Umbilical cord (tissue), 2 donors: ENCODE data around the gene TPRX1. TPM values are rescaled to one million over a fixed set of nuclear protein-coding genes. Genes with fewer than 3 reads are reported as not detected.
"Not testable (repeated sequence)": the region's sequence is repeated elsewhere in the genome, so short reads cannot be mapped to it uniquely, and the experiment has no call there.

Source experiments
- DNase-seq: peaks from one replicate; pipeline ENCODE4 v3.0.0-alpha.2; 2015; ENCODE audit warnings: low spot score
- total RNA-seq: library from RNA; depleted of rRNA; stranded (reverse); fragments of >200 nt; gene quantifications from one replicate; pipeline ENCODE4 v1.2.3, GENCODE V29; 2014; ENCODE audit warnings: low replicate concordance; ENCODE audit not compliant: insufficient read depth

The TPRX1 gene
- not detected for total RNA-seq

GRCh38 chr19:47804451-47804850, at the start of gene TPRX1:
Gene TPRX1 (minus strand): TSS chr19:47804551. CDS start chr19:47804539, 12 bp downstream.
- not testable (repeated sequence) for DNase-seq

- no peak for DNase-seq
Measured at GRCh38 chr19:47853003-47853402, 48.7 kb upstream of the TPRX1 start.

- DNase-seq = no peak
Measured at GRCh38 chr19:47848823-47849473, 44.6 kb upstream of the TPRX1 start.

GRCh38 chr19:47848425-47848822, 44.1 kb upstream of the TPRX1 start:
- no peak for DNase-seq

GRCh38 chr19:47842941-47843340, 38.6 kb upstream of the TPRX1 start:
- DNase-seq = no peak

- DNase-seq = no peak
Measured at GRCh38 chr19:47839913-47840312, 35.6 kb upstream of the TPRX1 start.

GRCh38 chr19:47839411-47839810, 35.1 kb upstream of the TPRX1 start:
- DNase-seq = no peak

GRCh38 chr19:47836038-47836437, 31.7 kb upstream of the TPRX1 start:
- DNase-seq = no peak

GRCh38 chr19:47832723-47833122, 28.4 kb upstream of the TPRX1 start:
- DNase-seq = no peak

GRCh38 chr19:47826800-47827199, 22.4 kb upstream of the TPRX1 start:
- DNase-seq = no peak

- no peak for DNase-seq
Measured at GRCh38 chr19:47824396-47824795, 20.0 kb upstream of the TPRX1 start.

- no peak for DNase-seq
Measured at GRCh38 chr19:47821460-47822020, 17.2 kb upstream of the TPRX1 start, which contains the start of gene CRX. Gene CRX (plus strand): TSS chr19:47821937. CDS start chr19:47834444, 12,507 bp downstream.

- no peak for DNase-seq
Measured at GRCh38 chr19:47820410-47820809, 16.1 kb upstream of the TPRX1 start.

- no peak for DNase-seq
Measured at GRCh38 chr19:47819858-47820257, 15.5 kb upstream of the TPRX1 start.

GRCh38 chr19:47818221-47818620, 13.9 kb upstream of the TPRX1 start:
- DNase-seq = not testable (repeated sequence)

GRCh38 chr19:47816270-47816669, 11.9 kb upstream of the TPRX1 start:
- not testable (repeated sequence) for DNase-seq

- no peak for DNase-seq
Measured at GRCh38 chr19:47813995-47814328, 9.6 kb upstream of the TPRX1 start.

GRCh38 chr19:47813304-47813994, 9.1 kb upstream of the TPRX1 start:
- peak; percentile 55 for DNase-seq

- DNase-seq = no peak
Measured at GRCh38 chr19:47806435-47806834, 2.1 kb upstream of the TPRX1 start.

- DNase-seq = no peak
Measured at GRCh38 chr19:47805313-47805712, 962 bp upstream of the TPRX1 start.

- DNase-seq = not testable (repeated sequence)
Measured at GRCh38 chr19:47803671-47804070, 680 bp downstream of the TPRX1 start.

- not testable (repeated sequence) for DNase-seq
Measured at GRCh38 chr19:47803148-47803547, 1.2 kb downstream of the TPRX1 start.

GRCh38 chr19:47802521-47803043, 1.8 kb downstream of the TPRX1 start:
- DNase-seq = no peak
